GM12891 (cell line): ENCODE results near the gene GPR183.

ENCODE experiments used
- PAX5 ChIP-seq: IDR thresholded peaks from 2 replicates; pipeline ENCODE4 v1.6.1; 2011; ENCODE audit warnings: low read length, moderate library complexity, mild to moderate bottlenecking; ENCODE audit not compliant: insufficient read depth, severe bottlenecking
- POLR2A ChIP-seq: IDR thresholded peaks from 2 replicates; pipeline ENCODE4 v1.6.1; 2011; ENCODE audit warnings: low read depth, low read length, control low read depth
- POLR2AphosphoS5 ChIP-seq: IDR thresholded peaks from 2 replicates; pipeline ENCODE4 v1.6.1; 2011; ENCODE audit warnings: low read depth, low read length, control low read depth
- SPI1 ChIP-seq: IDR thresholded peaks from 2 replicates; pipeline ENCODE4 v1.6.1; 2011; ENCODE audit warnings: low read depth, low read length, control low read depth
- TAF1 ChIP-seq: IDR thresholded peaks from 2 replicates; pipeline ENCODE4 v1.6.1; 2011; ENCODE audit warnings: low read depth, low read length, control low read depth

DNA sequence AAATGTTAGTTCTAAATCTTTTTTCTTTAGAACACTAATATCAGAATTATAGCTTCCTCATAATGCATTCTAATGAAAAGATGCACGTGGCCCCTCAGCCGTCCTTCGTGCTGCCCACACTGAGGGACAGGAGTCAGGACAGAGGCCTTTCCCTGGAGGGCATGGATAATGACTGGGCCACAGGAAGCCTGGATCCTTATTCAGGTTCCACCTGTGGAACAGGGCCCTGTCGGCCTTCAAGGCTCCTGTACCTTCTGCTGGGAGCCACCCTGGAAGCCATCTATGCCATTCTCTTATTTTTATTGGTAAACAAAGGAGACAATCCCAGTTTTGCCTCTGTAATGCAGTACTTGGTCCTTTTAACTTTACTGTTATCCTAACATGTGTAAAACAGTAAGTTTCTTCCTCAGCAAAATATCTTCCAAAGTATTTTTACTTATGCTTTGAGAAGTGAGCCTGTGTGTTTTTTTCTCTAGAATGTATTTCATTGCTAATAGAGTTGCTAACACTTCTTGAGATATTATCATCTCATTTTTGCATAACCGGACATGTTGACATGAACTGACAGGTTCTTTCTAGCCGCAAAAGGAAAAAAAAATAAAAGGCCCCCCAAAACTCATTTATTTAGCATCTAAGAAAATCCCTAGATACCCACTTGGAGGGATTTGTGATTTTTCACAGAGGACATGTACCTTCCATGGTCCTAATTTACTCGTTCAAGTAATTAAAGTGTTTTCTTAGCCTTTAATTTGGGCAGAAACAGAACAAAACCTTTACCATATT lies 6.0 kb downstream of the GPR183 start:
- TF ChIP-seq POLR2AphosphoS5 (0 out of 2 replicates have a peak, but pooled peaks have one; percentile 38), POLR2A (no peak; the same call in 1 of the 2 replicates), SPI1 (no peak), PAX5 (no peak), TAF1 (no peak)
